ENCODE results near the gene SMIM41.
A peak's percentile ranks its signal among the peaks of the same experiment; 100 is the strongest.

The SMIM41 gene

DNA sequence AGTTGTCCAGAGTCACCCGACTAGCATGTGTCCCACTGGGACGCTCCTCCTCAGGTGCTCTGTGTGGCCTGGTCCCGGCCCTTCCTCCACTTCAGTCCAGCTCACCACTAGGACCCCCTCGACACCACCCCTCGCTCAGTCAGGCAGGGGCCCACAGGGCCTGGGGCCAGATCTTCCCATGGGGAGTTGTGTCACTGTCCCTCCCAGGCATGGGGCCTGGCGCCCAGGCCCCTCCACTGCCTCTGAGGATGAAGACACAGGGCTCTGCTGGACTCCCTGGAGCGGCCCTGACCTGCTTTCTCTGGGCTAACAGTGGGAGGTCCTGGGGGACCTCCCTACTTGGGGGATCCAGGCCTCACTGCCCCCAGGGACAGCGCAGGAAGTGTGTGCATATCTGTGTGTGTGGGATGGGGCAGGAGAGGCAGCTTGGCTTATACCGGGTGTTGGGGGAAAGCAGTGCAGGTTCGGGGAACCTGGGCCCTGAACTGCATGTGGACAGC is 68.5 kb downstream of the SMIM41 start:
- no peak for DNase-seq

DNA sequence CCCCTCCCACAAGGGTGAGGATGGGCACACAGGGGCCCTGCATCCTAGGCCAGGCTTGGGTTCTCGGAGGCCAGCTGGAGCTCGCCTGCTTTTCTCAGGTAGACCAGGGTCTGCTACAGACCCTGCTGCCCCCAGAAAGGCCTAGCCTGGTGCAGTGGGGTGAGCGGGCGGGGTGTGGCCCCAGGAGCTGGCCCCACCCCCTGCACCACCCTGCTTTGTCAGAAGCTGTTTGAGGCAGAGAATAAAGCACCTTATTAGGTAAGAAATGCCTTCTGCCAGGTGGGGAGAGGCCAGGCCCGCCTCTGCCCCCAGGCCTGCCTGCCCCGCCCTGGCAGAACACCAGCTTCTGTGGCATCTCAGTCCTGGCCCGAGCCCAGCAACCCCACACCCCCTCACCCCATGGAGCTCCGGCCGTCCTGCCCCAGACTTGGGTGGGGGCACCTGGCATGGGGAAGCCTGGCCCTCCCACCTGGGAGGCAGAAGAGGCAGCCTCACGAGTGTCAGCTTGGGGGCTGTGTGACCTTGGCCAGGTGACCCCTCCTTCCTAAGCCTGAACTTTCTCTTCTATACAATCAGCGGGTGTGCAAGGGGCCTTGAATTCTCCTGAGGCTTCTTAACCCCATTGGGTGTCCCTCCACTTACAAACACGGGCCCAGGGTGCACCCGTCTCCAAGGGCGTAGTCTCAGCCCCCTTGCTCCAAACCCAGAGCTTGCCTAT is 69.1 kb downstream of the SMIM41 start:
- no peak for DNase-seq

GRCh38 chr12:52149182-52149641 is 69.7 kb downstream of the SMIM41 start:
- DNase-seq: no peak

DNA sequence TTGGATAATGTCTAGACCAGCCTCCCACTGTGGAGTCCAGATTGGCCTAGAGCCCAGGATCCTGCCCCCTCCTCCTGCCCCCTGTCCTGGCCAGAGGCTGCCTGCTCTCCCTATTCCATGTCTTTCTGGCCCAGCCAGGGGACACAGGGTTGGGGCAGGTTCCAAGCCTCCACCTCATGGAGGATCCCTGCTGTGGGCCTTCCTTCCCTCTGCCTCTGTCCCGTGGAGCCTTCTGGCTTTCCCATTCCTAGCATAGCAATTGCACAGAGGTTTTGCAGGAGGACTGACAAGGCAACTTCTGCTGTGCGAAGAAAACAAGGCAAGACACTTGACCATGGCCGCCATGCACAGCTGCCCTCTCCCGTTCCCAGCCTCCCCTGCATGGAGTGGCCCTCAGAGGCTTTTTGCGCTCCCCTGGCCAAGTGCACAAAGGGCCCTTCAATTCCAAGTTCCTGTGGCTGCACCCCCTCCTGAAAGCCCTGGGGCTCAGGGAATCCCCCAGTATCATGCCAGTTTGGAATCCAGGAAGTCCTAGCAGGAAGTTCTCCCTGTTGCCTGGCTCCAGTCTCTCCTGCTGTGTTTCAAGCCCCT is 70.2 kb downstream of the SMIM41 start:
- no peak for DNase-seq

DNA sequence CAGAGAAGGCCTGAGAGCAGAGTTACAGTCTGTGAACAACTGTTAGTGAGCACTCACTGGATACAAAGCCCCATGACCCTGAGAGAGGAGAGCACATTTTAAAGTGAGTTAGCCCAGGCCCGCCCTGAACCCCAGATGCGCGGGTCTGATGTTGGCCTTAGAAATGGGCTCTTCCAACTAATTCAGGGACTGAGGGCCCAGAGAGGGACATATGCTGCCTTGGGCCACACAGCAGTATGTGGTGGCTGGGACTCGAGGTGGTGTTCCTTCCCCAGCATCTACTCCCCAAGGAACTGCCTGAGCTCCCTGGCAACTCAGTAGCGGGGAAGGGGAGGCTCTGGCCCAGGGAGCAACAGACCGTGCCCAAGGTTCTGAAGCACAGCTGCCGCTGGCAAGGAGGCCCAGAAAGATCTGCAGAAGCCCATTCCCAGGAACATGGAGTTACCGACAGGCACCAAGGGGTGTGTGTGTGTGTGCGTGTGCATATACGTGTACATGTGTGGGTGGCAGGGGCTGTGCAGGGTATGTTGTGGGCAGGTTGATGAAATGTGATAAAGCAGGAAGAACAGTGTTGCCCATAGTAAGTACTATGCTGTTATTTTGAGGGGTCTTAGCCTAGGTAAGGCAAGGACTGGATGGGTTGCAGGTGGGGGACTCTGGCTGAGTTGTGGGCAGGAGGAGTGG is 71.8 kb downstream of the SMIM41 start:
- DNase-seq: no peak

GRCh38 chr12:52151837-52152783 is 72.6 kb downstream of the SMIM41 start:
- peak; percentile 79 for DNase-seq

DNA sequence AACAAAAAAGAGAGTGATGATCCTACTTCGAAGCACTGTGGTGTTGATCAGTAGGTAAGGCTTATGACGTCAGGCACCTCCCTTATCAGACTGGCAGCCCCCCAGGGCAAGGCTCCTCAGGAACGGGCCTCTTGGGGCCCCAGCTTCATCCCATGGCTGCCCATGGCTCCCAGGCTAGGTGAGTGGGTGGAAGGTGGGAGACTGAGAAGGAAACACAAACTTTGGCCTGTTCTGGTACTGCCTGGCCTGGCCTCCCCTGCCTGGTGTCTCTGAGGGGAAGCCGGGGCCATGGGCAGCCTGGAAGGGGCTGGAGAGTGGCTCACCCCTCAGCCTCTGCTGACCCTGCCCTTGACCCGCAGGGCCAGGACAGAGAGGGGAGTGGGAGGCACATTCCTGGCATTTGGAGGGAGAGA is 73.4 kb downstream of the SMIM41 start:
- DNase-seq: no peak

DNA sequence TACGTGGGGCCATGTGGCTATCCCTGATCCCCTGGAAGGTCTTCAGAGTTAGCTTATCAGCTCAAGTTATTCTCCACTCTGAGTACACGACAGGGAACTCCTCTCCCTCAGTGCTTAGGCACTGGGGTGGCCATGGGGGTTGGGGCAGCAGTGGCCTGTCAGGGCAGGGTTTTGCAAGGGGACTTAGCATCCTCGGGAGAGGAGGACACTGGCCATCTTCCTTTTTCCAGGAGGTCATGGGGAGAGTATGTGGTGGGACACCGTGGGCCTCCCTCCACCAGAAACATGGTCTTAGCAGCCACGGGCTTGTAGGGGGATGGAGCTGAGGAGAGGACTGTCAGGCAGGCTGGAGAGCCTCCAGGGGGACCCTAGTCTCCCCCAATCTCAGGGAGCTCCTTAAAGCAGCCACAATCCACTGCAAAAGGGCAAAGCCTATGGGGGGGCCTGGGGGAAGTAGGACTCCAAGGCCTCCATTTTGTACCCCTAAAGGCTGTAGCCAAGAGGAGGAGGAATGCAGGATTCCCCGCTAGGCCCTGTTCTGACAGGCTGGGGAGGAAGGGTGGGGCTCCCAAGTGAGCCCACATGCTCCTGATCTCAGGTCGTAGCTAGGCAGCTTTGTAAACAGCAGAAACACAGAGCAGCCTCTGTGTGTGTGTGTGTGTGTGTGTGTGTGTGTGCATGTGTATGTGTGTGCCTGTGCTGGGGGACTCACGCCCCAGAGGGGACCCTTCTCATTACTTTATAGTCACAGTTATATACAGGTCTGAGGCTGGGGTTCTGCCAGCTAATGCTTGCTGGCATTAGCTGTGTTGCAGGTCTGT is 75.8 kb downstream of the SMIM41 start:
- peak; percentile 80 for DNase-seq

DNA sequence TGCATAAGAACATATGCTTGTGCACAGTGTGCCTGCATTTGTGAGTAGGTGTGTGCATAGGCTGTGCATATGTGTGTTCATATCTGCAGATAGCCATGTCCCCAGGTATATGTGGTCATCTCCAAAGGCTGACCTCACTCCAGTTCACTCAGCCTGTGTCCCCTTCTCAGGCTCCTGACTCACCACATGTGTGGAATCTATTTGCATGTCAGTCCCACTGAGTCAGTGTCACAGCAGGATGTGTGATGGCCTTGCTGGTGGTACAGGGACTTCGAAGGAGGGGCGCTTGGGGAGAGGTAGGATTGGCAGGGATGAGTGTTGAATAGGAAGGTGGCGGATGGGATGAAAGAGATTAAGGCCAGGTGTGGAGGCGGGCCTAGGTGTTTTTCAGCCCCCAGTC is 76.8 kb downstream of the SMIM41 start:
- DNase-seq: no peak

- DNase-seq: peak; percentile 78
Observed at GRCh38 chr12:52156757-52157565, 77.5 kb downstream of the SMIM41 start.

GRCh38 chr12:52157566-52158150 is 78.2 kb downstream of the SMIM41 start:
- no peak for DNase-seq

All from CD4-positive, alpha-beta T cell treated with Interleukin-10 for 1 hour (primary cell).